OCI-LY7 (cell line): Measurements from ENCODE around the gene VPS13D.

ENCODE experiments used
- CTCF ChIP-seq: fragments of 200-600 bp; sonication (generic); conservative IDR thresholded peaks from 2 replicates; pipeline ENCODE4 v1.5.1; 2014; ENCODE audit warnings: mild to moderate bottlenecking, antibody characterized with exemption, low read length, moderate library complexity, mixed read lengths
- EZH2phosphoT487 ChIP-seq: fragments of 200-600 bp; sonication (generic); IDR thresholded peaks from 2 replicates; pipeline ENCODE4 v1.6.1; 2018; ENCODE audit warnings: low read depth, borderline replicate concordance, mild to moderate bottlenecking, mixed run types, antibody characterized with exemption, low read length, moderate library complexity, mixed read lengths

- TF ChIP-seq CTCF (no peak), EZH2phosphoT487 (no peak)
Measured at GRCh38 chr1:12504601-12505000, 274.8 kb downstream of the VPS13D start.
